H1 (cell line): ENCODE measurements around the gene KIZ. TPM values are rescaled to one million over a fixed set of nuclear protein-coding genes. Genes with fewer than 3 reads are reported as not detected.
A peak's percentile ranks its signal among the peaks of the same experiment; 100 is the strongest.

ENCODE experiments used
- CTCF ChIA-PET: fragments of 300-600 bp; sonication (Branson Sonifier 250); formaldehyde crosslinking; loops from one replicate; lab custom pipeline; 2021; ENCODE audit not compliant: partially characterized antibody; lab: Charles Lee
- POLR2A ChIA-PET: fragments of 300-600 bp; sonication (Branson Sonifier 250); formaldehyde crosslinking; loops from one replicate; lab custom pipeline; 2021; ENCODE audit warnings: inconsistent platforms; ENCODE audit not compliant: partially characterized antibody; lab: Charles Lee
- DNase-seq, 2 experiments: peaks; one replicate each; pipeline versions ENCODE4 v3.0.0 to v3.0.0-alpha.2; 2010 to 2022; ENCODE audit warnings: low spot score in 2 of 2, low read depth in 1 of 2, mixed read lengths in 1 of 2
- FAIRE-seq: peaks from 2 replicates; lab custom pipeline; 2011; peaks lifted over from hg19 to GRCh38; lab: Jason Lieb, UNC
- H2AFZ ChIP-seq: 2 replicates; pipeline ENCODE4 v1.8.1; 2012; ENCODE audit warnings: low read length, inconsistent platforms
- H2AK5ac ChIP-seq: 2 replicates; pipeline ENCODE4 v1.6.1; 2013; ENCODE audit warnings: low read depth, low read length
- H2BK120ac ChIP-seq: replicated peaks from 2 replicates; pipeline ENCODE3; 2013; ENCODE audit warnings: low read depth, low read length, inconsistent platforms
- H2BK12ac ChIP-seq: 2 replicates; pipeline ENCODE4 v1.6.1; 2013; ENCODE audit warnings: low read depth, low read length
- H2BK15ac ChIP-seq: 2 replicates; pipeline ENCODE4 v1.6.1; 2013; ENCODE audit warnings: low read length
- H2BK20ac ChIP-seq: 2 replicates; pipeline ENCODE4 v1.6.1; 2013; ENCODE audit warnings: low read length
- H2BK5ac ChIP-seq: 2 replicates; pipeline ENCODE4 v1.6.1; 2013; ENCODE audit warnings: low read depth, low read length
- H3K14ac ChIP-seq: 2 replicates; pipeline ENCODE4 v1.6.1; 2013; ENCODE audit warnings: inconsistent platforms; ENCODE audit not compliant: insufficient read length
- H3K18ac ChIP-seq: 2 replicates; pipeline ENCODE4 v1.6.1; 2013; ENCODE audit warnings: low read length; ENCODE audit errors: extremely low read depth
- H3K23ac ChIP-seq: 2 replicates; pipeline ENCODE4 v1.6.1; 2013; ENCODE audit warnings: inconsistent platforms; ENCODE audit not compliant: insufficient read length
- H3K23me2 ChIP-seq: 2 replicates; pipeline ENCODE4 v1.6.1; 2013; ENCODE audit warnings: low read depth, low read length
- H3K27ac ChIP-seq: 2 replicates; pipeline ENCODE4 v1.6.1; 2011; ENCODE audit warnings: low read depth, low read length, inconsistent platforms
- H3K27me3 ChIP-seq, 4 experiments: replicated peaks in 1 of 4; 1 replicate in 1 of 4; 2 replicates in 3 of 4; pipeline versions ENCODE4 v1.6.1 to v1.8.1; 2011 to 2013; ENCODE audit warnings: low read length in 3 of 4, mild to moderate bottlenecking in 3 of 4, inconsistent platforms in 2 of 4, mixed read lengths in 2 of 4, moderate library complexity in 1 of 4; ENCODE audit not compliant: control insufficient read depth in 3 of 4, insufficient read depth in 3 of 4; ENCODE audit errors: extremely low read depth in 1 of 4
- H3K36me3 ChIP-seq, 4 experiments: 2 replicates each; pipeline versions ENCODE4 v1.6.1 to v1.8.1; 2011 to 2013; ENCODE audit warnings: mild to moderate bottlenecking in 4 of 4, low read length in 3 of 4, moderate library complexity in 2 of 4, control low read depth in 1 of 4, inconsistent platforms in 1 of 4; ENCODE audit not compliant: insufficient read depth in 4 of 4, control insufficient read depth in 2 of 4
- H3K4ac ChIP-seq: replicated peaks from 2 replicates; pipeline ENCODE3; 2013; ENCODE audit warnings: low read length, low read depth, mixed read lengths, inconsistent platforms; ENCODE audit not compliant: insufficient read length
- H3K4me1 ChIP-seq, 4 experiments: replicated peaks in 1 of 4; 1 replicate in 1 of 4; 2 replicates in 3 of 4; pipeline versions ENCODE4 v1.6.1 to v1.8.1; 2011 to 2013; ENCODE audit warnings: low read length in 3 of 4, inconsistent platforms in 2 of 4, mixed read lengths in 1 of 4; ENCODE audit not compliant: insufficient read depth in 4 of 4, control insufficient read depth in 3 of 4
- H3K4me2 ChIP-seq, 2 experiments: 2 replicates each; pipeline versions ENCODE4 v1.6.1 to v1.8.1; 2011 to 2013; ENCODE audit warnings: low read depth in 2 of 2, low read length in 2 of 2, control low read depth in 1 of 2, inconsistent platforms in 1 of 2, mild to moderate bottlenecking in 1 of 2; ENCODE audit not compliant: insufficient read depth in 1 of 2
- H3K4me3 ChIP-seq, 4 experiments: fragments of 200-600, 300-600 bp in 1 of 4; sonication (generic), shearing (Covaris generic), sonication (Bioruptor Twin) in 1 of 4; 2 replicates each; pipeline versions ENCODE4 v1.5.1 to v1.8.1; 2011 to 2016; ENCODE audit warnings: low read length in 4 of 4, low read depth in 3 of 4, control low read depth in 2 of 4, inconsistent platforms in 2 of 4, mild to moderate bottlenecking in 2 of 4, mixed read lengths in 1 of 4, moderate library complexity in 1 of 4; ENCODE audit not compliant: insufficient read depth in 2 of 4; ENCODE audit errors: extremely low read depth in 1 of 4
- H3K56ac ChIP-seq: replicated peaks from 2 replicates; pipeline ENCODE3; 2013; ENCODE audit warnings: low read depth, mild to moderate bottlenecking, mixed read lengths, low read length, inconsistent platforms; ENCODE audit not compliant: insufficient read length
- H3K79me1 ChIP-seq: 2 replicates; pipeline ENCODE4 v1.6.1; 2013; ENCODE audit warnings: low read depth, low read length, control low read depth
- H3K79me2 ChIP-seq, 2 experiments: 2 replicates each; pipeline versions ENCODE4 v1.6.1 to v1.8.1; 2012 to 2013; ENCODE audit warnings: low read length in 2 of 2, mild to moderate bottlenecking in 2 of 2, inconsistent platforms in 1 of 2; ENCODE audit not compliant: insufficient read depth in 2 of 2, control insufficient read depth in 1 of 2
- H3K9ac ChIP-seq, 4 experiments: replicated peaks in 1 of 4; 1 replicate in 1 of 4; 2 replicates in 3 of 4; pipeline versions ENCODE4 v1.6.1 to v1.8.1; 2011 to 2013; ENCODE audit warnings: low read depth in 3 of 4, low read length in 3 of 4, control low read depth in 2 of 4, mild to moderate bottlenecking in 2 of 4, moderate library complexity in 2 of 4, inconsistent platforms in 1 of 4; ENCODE audit errors: extremely low read depth in 1 of 4
- H3K9me3 ChIP-seq, 2 experiments: 2 replicates each; pipeline versions ENCODE4 v1.6.1 to v1.8.1; 2012 to 2013; ENCODE audit warnings: mild to moderate bottlenecking in 2 of 2, moderate library complexity in 2 of 2, control low read depth in 1 of 2, inconsistent platforms in 1 of 2, low read depth in 1 of 2, low read length in 1 of 2, mixed read lengths in 1 of 2; ENCODE audit not compliant: insufficient read depth in 2 of 2
- H4K20me1 ChIP-seq, 2 experiments: replicated peaks in 1 of 2; 2 replicates each; pipeline versions ENCODE3 to v1.8.1; 2011 to 2013; ENCODE audit warnings: inconsistent platforms in 2 of 2, low read length in 2 of 2, mild to moderate bottlenecking in 1 of 2; ENCODE audit not compliant: insufficient read depth in 2 of 2, control insufficient read depth in 1 of 2
- H4K5ac ChIP-seq: 2 replicates; pipeline ENCODE4 v1.6.1; 2013; ENCODE audit warnings: low read length, low read depth, mixed read lengths, inconsistent platforms; ENCODE audit not compliant: insufficient read length
- H4K8ac ChIP-seq: 2 replicates; pipeline ENCODE4 v1.8.0; 2013; ENCODE audit warnings: mild to moderate bottlenecking, moderate library complexity, low read length, inconsistent platforms; ENCODE audit not compliant: insufficient read depth; ENCODE audit errors: extremely low read depth
- H4K91ac ChIP-seq: replicated peaks from 2 replicates; pipeline ENCODE3; 2013; ENCODE audit warnings: low read length, mixed read lengths, inconsistent platforms; ENCODE audit not compliant: insufficient read length
- BACH1 ChIP-seq: IDR thresholded peaks from 2 replicates; pipeline ENCODE4 v1.6.1; 2012; ENCODE audit warnings: low read length, improper control_type of control experiment
- BRCA1 ChIP-seq: IDR thresholded peaks from 2 replicates; pipeline ENCODE4 v1.6.1; 2012; ENCODE audit warnings: low read depth, low read length, improper control_type of control experiment
- CHD2 ChIP-seq: IDR thresholded peaks from 2 replicates; pipeline ENCODE4 v1.6.1; 2012; ENCODE audit warnings: low read length, improper control_type of control experiment
- CREB1 ChIP-seq: IDR thresholded peaks from 2 replicates; pipeline ENCODE4 v1.6.1; 2012; ENCODE audit warnings: inconsistent platforms
- EGR1 ChIP-seq: IDR thresholded peaks from 2 replicates; pipeline ENCODE4 v1.6.1; 2011; ENCODE audit warnings: low read depth, low read length, borderline replicate concordance
- GTF2F1 ChIP-seq: IDR thresholded peaks from 2 replicates; pipeline ENCODE4 v1.6.1; 2012; ENCODE audit warnings: low read depth, low read length, improper control_type of control experiment, borderline replicate concordance
- HDAC2 ChIP-seq, 2 experiments: fragments of 300-600 bp in 1 of 2; sonication (generic) in 1 of 2; IDR thresholded peaks; 2 replicates each; pipeline ENCODE4 v1.6.1; 2011 to 2012; ENCODE audit warnings: low read depth in 2 of 2, low read length in 2 of 2, mild to moderate bottlenecking in 2 of 2, moderate library complexity in 2 of 2, borderline replicate concordance in 1 of 2, inconsistent platforms in 1 of 2
- KDM5A ChIP-seq: fragments of 200-600 bp; IDR thresholded peaks from 2 replicates; pipeline ENCODE4 v1.7.1; 2012; ENCODE audit warnings: mild to moderate bottlenecking, low read length, inconsistent platforms, mixed read lengths
- MAFK ChIP-seq: IDR thresholded peaks from 2 replicates; pipeline ENCODE4 v1.6.1; 2012; ENCODE audit warnings: low read depth, mild to moderate bottlenecking, improper control_type of control experiment, low read length
- NANOG ChIP-seq: IDR thresholded peaks from 2 replicates; pipeline ENCODE4 v1.6.1; 2011; ENCODE audit warnings: low read length, low read depth, mild to moderate bottlenecking, inconsistent platforms; ENCODE audit not compliant: insufficient read depth, poor library complexity, severe bottlenecking
- SP1 ChIP-seq: IDR thresholded peaks from 2 replicates; pipeline ENCODE4 v1.6.1; 2011; ENCODE audit warnings: low read depth, low read length
- TAF7 ChIP-seq: optimal IDR thresholded peaks from 2 replicates; pipeline ENCODE3; 2011; ENCODE audit warnings: low read depth, mild to moderate bottlenecking, inconsistent platforms, low read length, moderate library complexity, borderline replicate concordance
- USF2 ChIP-seq: IDR thresholded peaks from 2 replicates; pipeline ENCODE4 v1.6.1; 2011; ENCODE audit warnings: low read length, improper control_type of control experiment
- ZNF274 ChIP-seq: IDR thresholded peaks from 2 replicates; pipeline ENCODE4 v1.7.0; 2012; ENCODE audit warnings: low read length, borderline replicate concordance; ENCODE audit errors: extremely low read depth
- WGBS, 2 experiments: shearing (Covaris generic) in 1 of 2; methylation state at CpG; one replicate each; pipeline versions ENCODE4 v1.1.6 to v1.1.7; 2013 to 2015; ENCODE audit warnings: low lambda C conversion rate in 2 of 2, mixed read lengths in 2 of 2, inconsistent platforms in 1 of 2, low coverage in 1 of 2, missing lambda C conversion rate in 1 of 2; ENCODE audit not compliant: insufficient replicate concordance in 2 of 2, insufficient coverage in 1 of 2, insufficient read length in 1 of 2; ENCODE audit errors: extremely low coverage in 1 of 2, missing lambda C conversion rate in 1 of 2; 5-methylcytosine and 5-hydroxymethylcytosine counted together
- polyA plus RNA-seq, 7 experiments: library from polyadenylated mRNA; depleted of rRNA in 3 of 7; stranded (reverse) in 5 of 7; unstranded in 2 of 7; fragments of >200 nt in 5 of 7; fragments of 200-250 nt in 2 of 7; gene quantifications; 1 replicate in 5 of 7; 2 replicates in 1 of 7; 4 replicates in 1 of 7; pipeline versions ENCODE4 v1.2.1 to v1.2.3, GENCODE V29; 2011 to 2013; ENCODE audit warnings: missing spikeins in 2 of 7, mixed read lengths in 2 of 7
- total RNA-seq: library from RNA; stranded (reverse); fragmentation: NEBNext Ultra II Directional; extraction: Animal tissue kit (Norgen Biotek cat#: 25700); gene quantifications from 2 replicates; pipeline ENCODE4 v1.2.1, GENCODE V29; 2021

KIZ gene
- total and polyA plus RNA-seq, 2 of the 8 experiments (the other 6 are each of a cell fraction or from before 2014, with no cell fraction given), result 13.0 to 51.7 TPM

GRCh38 chr20:21110811-21111210, 15.1 kb upstream of the KIZ start:
- DNase-seq, result no peak
- no peak overlapping the region for H3K23ac ChIP-seq
- CTCF ChIA-PET, result interaction anchor here (0.8 kb wide), 1 partner anchor 124 kb away, joined by 3 read pairs; no protein-coding TSS in a partner anchor
- no peak for TF ChIP-seq KDM5A
- no peak for TF ChIP-seq TAF7
- TF ChIP-seq NANOG, result no peak
- TF ChIP-seq BRCA1, result no peak
- TF ChIP-seq CREB1, result no peak
- no peak for TF ChIP-seq HDAC2 (IDR thresholded peaks at IDR 0.05; ENCODE audit: borderline replicate concordance in 1 of 2, low read depth in 2 of 2, low read length in 2 of 2)
- TF ChIP-seq ZNF274, result no peak
- no peak for TF ChIP-seq CHD2
- TF ChIP-seq USF2, result no peak
- TF ChIP-seq SP1, result no peak
- no peak for TF ChIP-seq GTF2F1
- no peak for TF ChIP-seq MAFK
- TF ChIP-seq BACH1, result no peak
- no peak for TF ChIP-seq EGR1

More at GRCh38 chr20:21110811-21111210, 15.1 kb upstream of the KIZ start:
- no peak overlapping the region for H3K27ac ChIP-seq
- H3K56ac ChIP-seq, result no peak overlapping the region
- H3K9ac ChIP-seq, result no peak overlapping the region
- WGBS, 2 experiments, result 81% methylated on average over 1 of the region's 1 CpG; no CpG with 5 or more reads in 1 of the 2 experiments
- POLR2A ChIA-PET, result no interaction called here
- no peak overlapping the region for H3K14ac ChIP-seq
- H4K5ac ChIP-seq, result no peak overlapping the region
- H2AFZ ChIP-seq, result no peak overlapping the region
- no peak overlapping the region for H3K4me2 ChIP-seq
- H2AK5ac ChIP-seq, result no peak overlapping the region
- H2BK12ac ChIP-seq, result no peak overlapping the region
- no peak overlapping the region for H3K18ac ChIP-seq
- H3K4me1 ChIP-seq, result no peaks in the 10 kb centered on the region; a peak in 1 of 7 replicates
- no peak for FAIRE-seq
- H2BK20ac ChIP-seq, result no peak overlapping the region
- 0 out of 8 replicates have a peak overlapping the region, but pooled peaks of 1 of the 4 experiments have one; percentile 2 for H3K4me3 ChIP-seq
- no peak overlapping the region for H2BK120ac ChIP-seq
- H3K36me3 ChIP-seq, result no peaks in the 10 kb centered on the region
- no peak overlapping the region for H4K8ac ChIP-seq
- H4K20me1 ChIP-seq, result no peaks in the 10 kb centered on the region
- no peak overlapping the region for H3K4ac ChIP-seq
- H2BK15ac ChIP-seq, result no peak overlapping the region; the same call in 1 of the 2 replicates
- no peaks in the 10 kb centered on the region for H3K79me2 ChIP-seq
- H3K23me2 ChIP-seq, result peaks cover 8% of the 10 kb centered on the region
- no peak overlapping the region for H4K91ac ChIP-seq
- no peaks in the 10 kb centered on the region for H3K79me1 ChIP-seq
- H3K9me3 ChIP-seq, result no peaks in the 10 kb centered on the region
- H2BK5ac ChIP-seq, result no peak overlapping the region
- H3K27me3 ChIP-seq, result peaks cover 12 to 30% (median 22%) of the 10 kb centered on the region in 4 experiments
